ENCODE results near the gene ARHGEF40.

GRCh38 chr14:21089271-21089670, 19.2 kb downstream of the ARHGEF40 start:
- no peak for TF ChIP-seq CTCF (optimal IDR thresholded peaks at IDR 0.05 in 1 of 3, IDR thresholded peaks at IDR 0.05 in 1 of 3, conservative IDR thresholded peaks at IDR 0.05 in 1 of 3; ENCODE audit: extremely low read depth in 1 of 3, insufficient read depth in 2 of 3, low read length in 3 of 3)
- no peak for TF ChIP-seq EZH2 (IDR thresholded peaks at IDR 0.05; ENCODE audit: low read length)
